IMR-90 (cell line): ENCODE data around the gene HS3ST2. TPM values are rescaled to one million over a fixed set of nuclear protein-coding genes. Genes with fewer than 3 reads are reported as not detected.

Experiments
- ATAC-seq: fragments of 200-7000 bp; cut with Tn5 transposase; 2 replicates; pipeline ENCODE4 v1.9.1; 2020; ENCODE audit warnings: low read depth, mild to moderate bottlenecking, moderate library complexity
- BruUV-seq: library from RNA; stranded (reverse); fragments of 400-500 nt; replicated peaks from 2 replicates; lab custom pipeline; 2021; lab: Mats Ljungman, UMichigan
- CTCF ChIA-PET: fragments of 300-600 bp; formaldehyde crosslinking; extraction: SDS; loops from one replicate; lab custom pipeline; 2021; ENCODE audit warnings: antibody characterized with exemption; lab: Yijun Ruan, JAX
- POLR2A ChIA-PET: fragments of 300-600 bp; sonication (Branson Sonifier 250); formaldehyde crosslinking; loops from one replicate; lab custom pipeline; 2022; ENCODE audit warnings: antibody characterized with exemption; ENCODE audit not compliant: unreplicated experiment; lab: Charles Lee
- DNase-seq: peaks from one replicate; pipeline ENCODE4 v3.0.0; 2013
- H2AFZ ChIP-seq: replicated peaks from 2 replicates; pipeline ENCODE3; 2013; ENCODE audit warnings: low read length, mild to moderate bottlenecking; ENCODE audit not compliant: poor library complexity
- H2AK5ac ChIP-seq: 2 replicates; pipeline ENCODE4 v1.6.1; 2013; ENCODE audit warnings: low read depth, low read length, inconsistent platforms
- H2AK9ac ChIP-seq: replicated peaks from 2 replicates; pipeline ENCODE3; 2013; ENCODE audit warnings: mild to moderate bottlenecking, low read depth, low read length, moderate library complexity; ENCODE audit not compliant: poor library complexity
- H2BK120ac ChIP-seq: 2 replicates; pipeline ENCODE4 v1.6.1; 2013; ENCODE audit warnings: low read depth, low read length, inconsistent platforms
- H2BK15ac ChIP-seq: 3 replicates; pipeline ENCODE4 v1.6.1; 2013; ENCODE audit warnings: low read depth, low read length, inconsistent platforms
- H2BK20ac ChIP-seq: 2 replicates; pipeline ENCODE4 v1.6.1; 2013; ENCODE audit warnings: low read depth, mild to moderate bottlenecking, inconsistent platforms, low read length, moderate library complexity
- H2BK5ac ChIP-seq: 2 replicates; pipeline ENCODE4 v1.6.1; 2013; ENCODE audit warnings: mild to moderate bottlenecking, low read depth, low read length, inconsistent platforms; ENCODE audit not compliant: poor library complexity, severe bottlenecking
- H3K14ac ChIP-seq: replicated peaks from 2 replicates; pipeline ENCODE4 v1.6.1; 2013; ENCODE audit warnings: low read depth, low read length, inconsistent platforms
- H3K18ac ChIP-seq: 2 replicates; pipeline ENCODE4 v1.6.1; 2013; ENCODE audit warnings: low read depth, low read length, control low read depth
- H3K23ac ChIP-seq: 2 replicates; pipeline ENCODE4 v1.6.1; 2013; ENCODE audit warnings: low read depth, low read length, inconsistent platforms
- H3K27ac ChIP-seq: 2 replicates; pipeline ENCODE4 v1.5.1; 2013; ENCODE audit warnings: mild to moderate bottlenecking, control low read depth, low read length; ENCODE audit not compliant: insufficient read depth
- H3K27me3 ChIP-seq: 2 replicates; pipeline ENCODE4 v1.6.1; 2013; ENCODE audit warnings: low read length; ENCODE audit not compliant: control insufficient read depth, insufficient read depth
- H3K36me3 ChIP-seq: 2 replicates; pipeline ENCODE4 v1.6.1; 2013; ENCODE audit warnings: low read length, mixed read lengths; ENCODE audit not compliant: control insufficient read depth, insufficient read depth
- H3K4ac ChIP-seq: 2 replicates; pipeline ENCODE4 v1.6.1; 2013; ENCODE audit warnings: low read depth, low read length, inconsistent platforms
- H3K4me1 ChIP-seq: 2 replicates; pipeline ENCODE4 v1.6.1; 2013; ENCODE audit warnings: low read length, mixed read lengths; ENCODE audit not compliant: control insufficient read depth, insufficient read depth
- H3K4me2 ChIP-seq: 2 replicates; pipeline ENCODE4 v1.6.1; 2013; ENCODE audit warnings: low read depth, mild to moderate bottlenecking, control low read depth, low read length, moderate library complexity
- H3K4me3 ChIP-seq: 2 replicates; pipeline ENCODE4 v1.5.1; 2013; ENCODE audit warnings: low read depth, mild to moderate bottlenecking, control low read depth, low read length, moderate library complexity; ENCODE audit not compliant: insufficient read depth
- H3K56ac ChIP-seq: 2 replicates; pipeline ENCODE4 v1.6.1; 2013; ENCODE audit warnings: low read length, inconsistent platforms; ENCODE audit not compliant: insufficient read depth; ENCODE audit errors: extremely low read depth
- H3K79me1 ChIP-seq, 2 experiments: 2 replicates each; pipeline ENCODE4 v1.6.1; 2013; ENCODE audit warnings: low read length in 2 of 2, inconsistent platforms in 1 of 2, low read depth in 1 of 2
- H3K9ac ChIP-seq: 2 replicates; pipeline ENCODE4 v1.6.1; 2013; ENCODE audit warnings: low read depth, low read length, control low read depth
- H3K9me1 ChIP-seq: 2 replicates; pipeline ENCODE4 v1.6.1; 2013; ENCODE audit warnings: low read length, inconsistent platforms; ENCODE audit not compliant: insufficient read depth
- H3K9me3 ChIP-seq: 2 replicates; pipeline ENCODE4 v1.6.1; 2013; ENCODE audit warnings: low read length; ENCODE audit not compliant: control insufficient read depth, insufficient read depth
- H4K20me1 ChIP-seq: 2 replicates; pipeline ENCODE4 v1.6.1; 2013; ENCODE audit warnings: low read length, inconsistent platforms; ENCODE audit not compliant: insufficient read depth
- H4K5ac ChIP-seq: 2 replicates; pipeline ENCODE4 v1.6.1; 2013; ENCODE audit warnings: mild to moderate bottlenecking, low read depth, low read length, control low read depth
- H4K8ac ChIP-seq, 2 experiments: 2 replicates each; pipeline ENCODE4 v1.6.1; 2013; ENCODE audit warnings: low read depth in 2 of 2, low read length in 2 of 2, control low read depth in 1 of 2, inconsistent platforms in 1 of 2
- H4K91ac ChIP-seq: 2 replicates; pipeline ENCODE4 v1.6.1; 2013; ENCODE audit warnings: low read depth, low read length, inconsistent platforms; ENCODE audit not compliant: insufficient read depth
- BHLHE40 ChIP-seq: fragments of 150-350 bp; IDR thresholded peaks from 2 replicates; pipeline ENCODE4 v1.6.1; 2016; ENCODE audit warnings: mild to moderate bottlenecking, low read depth, low read length
- CEBPB ChIP-seq: IDR thresholded peaks from 2 replicates; pipeline ENCODE4 v1.6.1; 2012; ENCODE audit warnings: low read depth, low read length, improper control_type of control experiment
- CHD1 ChIP-seq: IDR thresholded peaks from 2 replicates; pipeline ENCODE4 v1.6.1; 2012; ENCODE audit warnings: low read depth, low read length, improper control_type of control experiment
- MAZ ChIP-seq: IDR thresholded peaks from 2 replicates; pipeline ENCODE4 v1.6.1; 2012; ENCODE audit warnings: low read depth, mild to moderate bottlenecking, low read length, improper control_type of control experiment, moderate library complexity, borderline replicate concordance
- MXI1 ChIP-seq: IDR thresholded peaks from 2 replicates; pipeline ENCODE4 v1.6.1; 2012; ENCODE audit warnings: low read depth, mild to moderate bottlenecking, low read length, moderate library complexity, borderline replicate concordance
- NFE2L2 ChIP-seq: fragments of 150-350 bp; IDR thresholded peaks from 2 replicates; pipeline ENCODE4 v1.6.1; 2016; ENCODE audit warnings: low read depth, mild to moderate bottlenecking, low read length
- POLR2A ChIP-seq: IDR thresholded peaks from 2 replicates; pipeline ENCODE4 v1.6.1; 2012; ENCODE audit warnings: mild to moderate bottlenecking, low read depth, low read length
- RCOR1 ChIP-seq: IDR thresholded peaks from 2 replicates; pipeline ENCODE4 v1.6.1; 2012; ENCODE audit warnings: mild to moderate bottlenecking, low read length, improper control_type of control experiment; ENCODE audit not compliant: insufficient replicate concordance
- RFX5 ChIP-seq: IDR thresholded peaks from 2 replicates; pipeline ENCODE4 v1.8.0; 2012; ENCODE audit warnings: low read depth, mild to moderate bottlenecking, low read length, moderate library complexity
- SMC3 ChIP-seq: fragments of 150-350 bp; IDR thresholded peaks from 2 replicates; pipeline ENCODE4 v1.6.1; 2016; ENCODE audit warnings: low read depth, mild to moderate bottlenecking, antibody characterized with exemption, low read length, moderate library complexity
- WGBS, 2 experiments: methylation state at CpG; one replicate each; pipeline versions ENCODE4 v1.1.5 to v1.1.7; 2013; ENCODE audit warnings: missing lambda C conversion rate in 2 of 2; ENCODE audit not compliant: insufficient read length in 1 of 2; ENCODE audit errors: extremely low coverage in 2 of 2; 5-methylcytosine and 5-hydroxymethylcytosine counted together
- dilution Hi-C: fragments of 300-500 bp; cut with HindIII; formaldehyde crosslinking; loops from one replicate; pipeline ENCODE4 v1.14.3; 2018; ENCODE audit warnings: low sequenced_read_pairs; ENCODE audit not compliant: unreplicated experiment
- in situ Hi-C: fragments of 300-500 bp; cut with MboI; formaldehyde crosslinking; loops from 3 replicates; pipeline ENCODE4 v1.14.3; 2019; ENCODE audit warnings: low sequenced_read_pairs, inconsistent platforms, mixed read lengths
- intact Hi-C: fragments of 100-400 bp; cut with micrococcal nuclease; formaldehyde crosslinking; loops from 2 replicates; pipeline ENCODE4 v1.10.0; 2022
- polyA plus RNA-seq, 3 experiments: library from polyadenylated mRNA; depleted of rRNA; stranded (reverse); fragments of >200 nt; gene quantifications; 2 replicates each; pipeline ENCODE4 v1.2.3, GENCODE V29; 2012; ENCODE audit warnings: low replicate concordance in 1 of 3
- total RNA-seq: library from RNA; depleted of rRNA; stranded (reverse); fragments of >200 nt; gene quantifications from 2 replicates; pipeline ENCODE4 v1.2.3, GENCODE V29; 2012
- TF ChIP-seq, protein P1 (sequence below): fragments of 150-350 bp; IDR thresholded peaks from 2 replicates; pipeline ENCODE4 v1.6.1; 2017; ENCODE audit warnings: mild to moderate bottlenecking, antibody characterized with exemption, low read length, low read depth
- TF ChIP-seq, protein P2 (sequence below): fragments of 150-350 bp; IDR thresholded peaks from 2 replicates; pipeline ENCODE4 v1.6.1; 2016; ENCODE audit warnings: low read depth, mild to moderate bottlenecking, low read length, moderate library complexity, borderline replicate concordance
- TF ChIP-seq, protein P3 (sequence below): conservative IDR thresholded peaks from 2 replicates; pipeline ENCODE4 v1.5.1; 2012; ENCODE audit warnings: mild to moderate bottlenecking, low read depth, low read length, improper control_type of control experiment

The HS3ST2 gene
- total and polyA plus RNA-seq, 2 of the 4 experiments (the other 2 are of a cell fraction), result not detected

DNA sequence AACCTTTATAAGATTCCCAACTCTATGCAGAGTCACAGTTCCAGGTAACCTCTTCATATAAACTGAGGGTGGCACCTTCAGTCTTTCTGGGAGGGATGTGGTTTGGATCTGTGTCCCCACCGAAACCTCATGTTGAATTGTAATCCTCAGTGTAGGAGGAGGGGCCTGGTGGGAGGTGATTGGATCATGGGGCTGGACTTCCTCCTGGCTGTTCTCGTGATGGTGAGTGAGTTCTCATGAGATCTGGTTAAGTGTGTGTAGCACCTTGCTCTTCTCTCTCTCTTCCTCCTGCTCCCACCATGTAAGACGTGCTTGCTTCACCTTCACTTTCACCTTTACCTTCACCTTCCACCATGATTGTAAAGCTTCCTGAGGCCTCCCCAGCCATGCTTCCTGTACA lies 30.5 kb downstream of the HS3ST2 start:
- no peak overlapping the region for H2BK120ac ChIP-seq
- no peak overlapping the region for H3K4me3 ChIP-seq
- no peaks in the 10 kb centered on the region for H3K9me3 ChIP-seq
- no peak for DNase-seq
- no peaks in the 10 kb centered on the region for H3K9me1 ChIP-seq
- H2AFZ ChIP-seq, result no peak overlapping the region
- in situ Hi-C loops, result no loop called here
- H3K14ac ChIP-seq, result no peak overlapping the region
- BruUV-seq, result no TSS peak
- H3K9ac ChIP-seq, result no peak overlapping the region
- no peak overlapping the region for H4K8ac ChIP-seq
- no peaks in the 10 kb centered on the region for H3K4me1 ChIP-seq
- no peak overlapping the region for H3K23ac ChIP-seq
- H2BK5ac ChIP-seq, result no peak overlapping the region
- no peak overlapping the region for H2AK9ac ChIP-seq
- no CpG with 5 or more reads among the region's 3 CpGs for WGBS, 2 experiments
- ATAC-seq, result no peak
- H2BK15ac ChIP-seq, result no peak overlapping the region
- no peaks in the 10 kb centered on the region for H4K20me1 ChIP-seq
- H3K4ac ChIP-seq, result no peak overlapping the region
- H2AK5ac ChIP-seq, result no peak overlapping the region
- intact Hi-C loops, result no loop called here
- ChIA-PET POLR2A (no interaction called here), CTCF (no interaction called here)
- H3K79me1 ChIP-seq, result no peaks in the 10 kb centered on the region
- H2BK20ac ChIP-seq, result no peak overlapping the region
- H3K27ac ChIP-seq, result no peak overlapping the region
- dilution Hi-C loops, result no loop called here
- H3K4me2 ChIP-seq, result no peak overlapping the region
- no peak overlapping the region for H3K56ac ChIP-seq
- H4K5ac ChIP-seq, result no peak overlapping the region
- no peak overlapping the region for H3K18ac ChIP-seq
- H4K91ac ChIP-seq, result no peak overlapping the region
- TF ChIP-seq POLR2A, result no peak
- TF ChIP-seq CHD1, result no peak
- TF ChIP-seq NFE2L2, result no peak
- TF ChIP-seq, protein P1, sequence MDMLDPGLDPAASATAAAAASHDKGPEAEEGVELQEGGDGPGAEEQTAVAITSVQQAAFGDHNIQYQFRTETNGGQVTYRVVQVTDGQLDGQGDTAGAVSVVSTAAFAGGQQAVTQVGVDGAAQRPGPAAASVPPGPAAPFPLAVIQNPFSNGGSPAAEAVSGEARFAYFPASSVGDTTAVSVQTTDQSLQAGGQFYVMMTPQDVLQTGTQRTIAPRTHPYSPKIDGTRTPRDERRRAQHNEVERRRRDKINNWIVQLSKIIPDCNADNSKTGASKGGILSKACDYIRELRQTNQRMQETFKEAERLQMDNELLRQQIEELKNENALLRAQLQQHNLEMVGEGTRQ, result no peak
- TF ChIP-seq MAZ, result no peak
- TF ChIP-seq, protein P2, sequence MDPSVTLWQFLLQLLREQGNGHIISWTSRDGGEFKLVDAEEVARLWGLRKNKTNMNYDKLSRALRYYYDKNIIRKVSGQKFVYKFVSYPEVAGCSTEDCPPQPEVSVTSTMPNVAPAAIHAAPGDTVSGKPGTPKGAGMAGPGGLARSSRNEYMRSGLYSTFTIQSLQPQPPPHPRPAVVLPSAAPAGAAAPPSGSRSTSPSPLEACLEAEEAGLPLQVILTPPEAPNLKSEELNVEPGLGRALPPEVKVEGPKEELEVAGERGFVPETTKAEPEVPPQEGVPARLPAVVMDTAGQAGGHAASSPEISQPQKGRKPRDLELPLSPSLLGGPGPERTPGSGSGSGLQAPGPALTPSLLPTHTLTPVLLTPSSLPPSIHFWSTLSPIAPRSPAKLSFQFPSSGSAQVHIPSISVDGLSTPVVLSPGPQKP, result no peak
- no peak for TF ChIP-seq MXI1
- TF ChIP-seq SMC3, result no peak
- TF ChIP-seq, protein P3, sequence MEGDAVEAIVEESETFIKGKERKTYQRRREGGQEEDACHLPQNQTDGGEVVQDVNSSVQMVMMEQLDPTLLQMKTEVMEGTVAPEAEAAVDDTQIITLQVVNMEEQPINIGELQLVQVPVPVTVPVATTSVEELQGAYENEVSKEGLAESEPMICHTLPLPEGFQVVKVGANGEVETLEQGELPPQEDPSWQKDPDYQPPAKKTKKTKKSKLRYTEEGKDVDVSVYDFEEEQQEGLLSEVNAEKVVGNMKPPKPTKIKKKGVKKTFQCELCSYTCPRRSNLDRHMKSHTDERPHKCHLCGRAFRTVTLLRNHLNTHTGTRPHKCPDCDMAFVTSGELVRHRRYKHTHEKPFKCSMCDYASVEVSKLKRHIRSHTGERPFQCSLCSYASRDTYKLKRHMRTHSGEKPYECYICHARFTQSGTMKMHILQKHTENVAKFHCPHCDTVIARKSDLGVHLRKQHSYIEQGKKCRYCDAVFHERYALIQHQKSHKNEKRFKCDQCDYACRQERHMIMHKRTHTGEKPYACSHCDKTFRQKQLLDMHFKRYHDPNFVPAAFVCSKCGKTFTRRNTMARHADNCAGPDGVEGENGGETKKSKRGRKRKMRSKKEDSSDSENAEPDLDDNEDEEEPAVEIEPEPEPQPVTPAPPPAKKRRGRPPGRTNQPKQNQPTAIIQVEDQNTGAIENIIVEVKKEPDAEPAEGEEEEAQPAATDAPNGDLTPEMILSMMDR, result no peak
- TF ChIP-seq RCOR1, result no peak
- no peak for TF ChIP-seq RFX5
- TF ChIP-seq CEBPB, result no peak
- TF ChIP-seq BHLHE40, result no peak
- no peaks in the 10 kb centered on the region for H3K27me3 ChIP-seq
- H3K36me3 ChIP-seq, result no peaks in the 10 kb centered on the region
